Neural progenitor cell (in vitro differentiated cells): ENCODE measurements around the gene CUEDC1. TPM values are rescaled to one million over a fixed set of nuclear protein-coding genes. Genes with fewer than 3 reads are reported as not detected.

Source experiments
- DNase-seq: peaks from one replicate; pipeline ENCODE4 v3.0.0-alpha.2; 2016; ENCODE audit warnings: low spot score
- H2AFZ ChIP-seq: fragments of 200-600 bp; sonication (generic); replicated peaks from 2 replicates; pipeline ENCODE4 v1.6.1; 2016; ENCODE audit warnings: antibody characterized with exemption
- H3F3A ChIP-seq: fragments of 200-600 bp; sonication (generic); 2 replicates; pipeline ENCODE4 v1.6.1; 2016; ENCODE audit warnings: antibody characterized with exemption, low read depth
- H3K27ac ChIP-seq: fragments of 200-600 bp; sonication (generic); 2 replicates; pipeline ENCODE4 v1.5.1; 2016; ENCODE audit warnings: mild to moderate bottlenecking
- H3K27me3 ChIP-seq: fragments of 200-600 bp; sonication (generic); 2 replicates; pipeline ENCODE4 v1.6.1; 2016; ENCODE audit warnings: mild to moderate bottlenecking, moderate library complexity
- H3K36me3 ChIP-seq: fragments of 200-600 bp; sonication (generic); 2 replicates; pipeline ENCODE4 v1.5.1; 2016
- H3K4me1 ChIP-seq: fragments of 200-600 bp; sonication (generic); 2 replicates; pipeline ENCODE4 v1.6.1; 2016; ENCODE audit warnings: mixed run types
- H3K4me2 ChIP-seq: fragments of 200-600 bp; sonication (generic); 2 replicates; pipeline ENCODE4 v1.6.1; 2016
- H3K4me3 ChIP-seq: fragments of 200-600 bp; sonication (generic); 2 replicates; pipeline ENCODE4 v1.5.1; 2016
- H3K79me2 ChIP-seq: fragments of 200-600 bp; sonication (generic); 2 replicates; pipeline ENCODE4 v1.6.1; 2016; ENCODE audit warnings: low read depth
- H3K9ac ChIP-seq: fragments of 200-600 bp; sonication (generic); 2 replicates; pipeline ENCODE4 v1.6.1; 2016
- H3K9me3 ChIP-seq: fragments of 200-600 bp; sonication (generic); 2 replicates; pipeline ENCODE4 v1.5.1; 2016; ENCODE audit warnings: low read depth
- H4K20me1 ChIP-seq: fragments of 200-600 bp; sonication (generic); 2 replicates; pipeline ENCODE4 v1.6.1; 2016; ENCODE audit warnings: low read depth
- H3K27ac Mint-ChIP-seq: 3 replicates; pipeline ENCODE4 v1.8.0; 2021; ENCODE audit warnings: mixed read lengths
- H3K27me3 Mint-ChIP-seq: 2 replicates; pipeline ENCODE4 v1.8.0; 2022; ENCODE audit warnings: low read depth, mild to moderate bottlenecking, inconsistent platforms, moderate library complexity, mixed read lengths; ENCODE audit not compliant: insufficient read depth
- H3K36me3 Mint-ChIP-seq: 3 replicates; pipeline ENCODE4 v1.8.0; 2021; ENCODE audit warnings: mixed read lengths
- H3K4me1 Mint-ChIP-seq: 3 replicates; pipeline ENCODE4 v1.8.0; 2021; ENCODE audit warnings: mixed read lengths
- H3K4me3 Mint-ChIP-seq: 3 replicates; pipeline ENCODE4 v1.8.0; 2021; ENCODE audit warnings: mild to moderate bottlenecking, moderate library complexity, mixed read lengths
- H3K9me3 Mint-ChIP-seq: 3 replicates; pipeline ENCODE4 v1.8.0; 2020; ENCODE audit warnings: mixed read lengths
- CTCF ChIP-seq: fragments of 200-600 bp; sonication (generic); IDR thresholded peaks from 2 replicates; pipeline ENCODE4 v1.5.1; 2017; ENCODE audit warnings: antibody characterized with exemption, mild to moderate bottlenecking
- EZH2 ChIP-seq: fragments of 200-600 bp; sonication (generic); IDR thresholded peaks from 2 replicates; pipeline ENCODE4 v1.6.1; 2017; ENCODE audit warnings: antibody characterized with exemption, mild to moderate bottlenecking, moderate library complexity
- EZH2phosphoT487 ChIP-seq: fragments of 200-600 bp; sonication (generic); IDR thresholded peaks from 2 replicates; pipeline ENCODE4 v1.6.1; 2017; ENCODE audit warnings: antibody characterized with exemption
- small RNA-seq: library from RNA; depleted of rRNA; stranded (forward); fragments of <200 nt; gene quantifications from one replicate; pipeline ENCODE3, GENCODE V24; 2015
- total RNA-seq: library from RNA; depleted of rRNA; stranded (reverse); fragments of >200 nt; gene quantifications from 2 replicates; pipeline ENCODE4 v1.2.3, GENCODE V29; 2015; ENCODE audit warnings: low replicate concordance

Gene CUEDC1
- total RNA-seq, 1 donor from 2014 or later = 8.8 TPM

- no peaks in the 10 kb centered on the region for H3K36me3 ChIP-seq
- no peak overlapping the region for H3K27ac ChIP-seq
- no peak overlapping the region for H3K9ac ChIP-seq
- Mint-ChIP-seq H3K36me3 (no peaks in the 10 kb centered on the region), H3K9me3 (no peaks in the 10 kb centered on the region), H3K27ac (no peak overlapping the region), H3K27me3 (peaks cover 6% of the 10 kb centered on the region), H3K4me3 (no peak overlapping the region), H3K4me1 (peaks cover 35% of the 10 kb centered on the region)
- no peak overlapping the region for H3K4me2 ChIP-seq
- no peak for DNase-seq
- no peaks in the 10 kb centered on the region for H3K27me3 ChIP-seq
- H3K9me3 ChIP-seq = no peaks in the 10 kb centered on the region
- TF ChIP-seq CTCF (no peak), EZH2phosphoT487 (no peak), EZH2 (no peak)
- H3F3A ChIP-seq = no peaks in the 10 kb centered on the region
- H3K4me1 ChIP-seq = peaks cover 12% of the 10 kb centered on the region
- H4K20me1 ChIP-seq = no peaks in the 10 kb centered on the region
- no peaks in the 10 kb centered on the region for H3K79me2 ChIP-seq
- no peak overlapping the region for H3K4me3 ChIP-seq
- H2AFZ ChIP-seq = no peak overlapping the region
Observed at GRCh38 chr17:57814421-57814820, 140.8 kb downstream of the CUEDC1 start.

GRCh38 chr17:57811638-57812280, 143.5 kb downstream of the CUEDC1 start:
- peaks cover 16% of the 10 kb centered on the region for H3K27me3 Mint-ChIP-seq
- no peaks in the 10 kb centered on the region for H3K9me3 Mint-ChIP-seq
- DNase-seq = no peak
- no peaks in the 10 kb centered on the region for H4K20me1 ChIP-seq
- H3K4me1 ChIP-seq = peaks cover 12% of the 10 kb centered on the region
- H3K27me3 ChIP-seq = no peaks in the 10 kb centered on the region
- peak overlapping the region; percentile 6 for H3K27ac Mint-ChIP-seq
- H3F3A ChIP-seq = no peaks in the 10 kb centered on the region
- H3K9me3 ChIP-seq = no peaks in the 10 kb centered on the region
- no peaks in the 10 kb centered on the region for H3K79me2 ChIP-seq
- no peaks in the 10 kb centered on the region for H3K36me3 ChIP-seq
- H2AFZ ChIP-seq = no peak overlapping the region
- no peak overlapping the region for H3K9ac ChIP-seq
- peaks cover 35% of the 10 kb centered on the region for H3K4me1 Mint-ChIP-seq
- H3K4me3 Mint-ChIP-seq = no peak overlapping the region
- no peak overlapping the region for H3K4me2 ChIP-seq
- no peak for TF ChIP-seq CTCF
- no peak for TF ChIP-seq EZH2
- TF ChIP-seq EZH2phosphoT487 = no peak
- no peak overlapping the region for H3K27ac ChIP-seq
- H3K4me3 ChIP-seq = no peak overlapping the region
- no peaks in the 10 kb centered on the region for H3K36me3 Mint-ChIP-seq

Small RNA genes lying within 50 kb of the gene (small RNA-seq; reads per million reads assigned to genes)
- not detected for gene AC015813.4

Other genes with a start within 250 kb of the CUEDC1 start
- gene CCDC182, start 210.1 kb downstream of the CUEDC1 start, total RNA-seq = not detected in 2 replicates
- 16.4 and 33.3 TPM in 2 replicates for gene MRPS23, start 105.4 kb downstream of the CUEDC1 start, total RNA-seq
- 90.4 and 103 TPM in 2 replicates for gene VEZF1, start 32.8 kb upstream of the CUEDC1 start, total RNA-seq
- 436 and 556 TPM in 2 replicates for gene SRSF1, start 51.8 kb upstream of the CUEDC1 start, total RNA-seq
- gene DYNLL2, start 128.0 kb upstream of the CUEDC1 start, total RNA-seq = 46.8 and 52.6 TPM in 2 replicates
- gene OR4D1, start 193.0 kb upstream of the CUEDC1 start, total RNA-seq = 0.13 and 0.37 TPM in 2 replicates
- not detected in 2 replicates for gene OR4D2, start 211.6 kb upstream of the CUEDC1 start, total RNA-seq
- not detected in 2 replicates for gene EPX, start 237.3 kb upstream of the CUEDC1 start, total RNA-seq